SK-N-SH (cell line): ENCODE measurements around the gene FAM162A. TPM values are rescaled to one million over a fixed set of nuclear protein-coding genes. Genes with fewer than 3 reads are reported as not detected.

Experiments used
- CTCF ChIA-PET: fragments of 300-600, 350-600 bp; formaldehyde crosslinking; extraction: SDS; loops from one replicate; lab custom pipeline; 2021; lab: Yijun Ruan, JAX
- POLR2A ChIA-PET: fragments of 350-600 bp; sonication (Branson Sonifier 250); formaldehyde crosslinking; extraction: SDS; loops from one replicate; lab custom pipeline; 2020; ENCODE audit warnings: antibody characterized with exemption, inconsistent platforms; lab: Yijun Ruan, JAX
- DNase-seq: peaks from one replicate; pipeline ENCODE4 v3.0.0; 2012
- H2AFZ ChIP-seq: fragments of 200-600 bp; sonication (generic); 2 replicates; pipeline ENCODE4 v1.8.1; 2016; ENCODE audit warnings: antibody characterized with exemption, mild to moderate bottlenecking, low read depth
- H3F3A ChIP-seq: fragments of 200-600 bp; sonication (generic); replicated peaks from 2 replicates; pipeline ENCODE3; 2016; ENCODE audit warnings: antibody characterized with exemption, mild to moderate bottlenecking; ENCODE audit not compliant: insufficient read depth
- H3K27ac ChIP-seq, 2 experiments: fragments of 200-500 bp in 1 of 2; fragments of 200-600 bp in 1 of 2; sonication (Bioruptor generic) in 1 of 2; sonication (generic), shearing (Covaris generic) in 1 of 2; 2 replicates each; pipeline versions ENCODE4 v1.5.1 to v1.6.1; 2014 to 2016; ENCODE audit warnings: low read depth in 2 of 2, inconsistent platforms in 1 of 2, low read length in 1 of 2, mild to moderate bottlenecking in 1 of 2, mixed read lengths in 1 of 2
- H3K27me3 ChIP-seq: fragments of 200-600 bp; sonication (generic), shearing (Covaris generic); 2 replicates; pipeline ENCODE4 v1.6.1; 2016; ENCODE audit warnings: mixed run types; ENCODE audit not compliant: insufficient read depth
- H3K36me3 ChIP-seq, 2 experiments: fragments of 200-500 bp in 1 of 2; fragments of 200-600 bp in 1 of 2; sonication (Bioruptor generic) in 1 of 2; sonication (generic) in 1 of 2; replicated peaks in 1 of 2; 2 replicates each; pipeline versions ENCODE3 to v1.5.1; 2014 to 2016; ENCODE audit warnings: low read length in 1 of 2, mild to moderate bottlenecking in 1 of 2; ENCODE audit not compliant: insufficient read depth in 2 of 2, control insufficient read depth in 1 of 2
- H3K4me1 ChIP-seq, 2 experiments: fragments of 200-500 bp in 1 of 2; fragments of 200-600 bp in 1 of 2; sonication (Bioruptor generic) in 1 of 2; sonication (generic), shearing (Covaris generic) in 1 of 2; 2 replicates each; pipeline versions ENCODE4 v1.5.1 to v1.6.1; 2014 to 2016; ENCODE audit warnings: low read depth in 1 of 2, low read length in 1 of 2, mixed run types in 1 of 2; ENCODE audit not compliant: insufficient read depth in 2 of 2, control insufficient read depth in 1 of 2
- H3K4me2 ChIP-seq: fragments of 200-600 bp; sonication (generic), shearing (Covaris generic); 2 replicates; pipeline ENCODE4 v1.6.1; 2017; ENCODE audit warnings: mixed run types
- H3K4me3 ChIP-seq, 2 experiments: fragments of 200-500 bp in 1 of 2; fragments of 200-600 bp in 1 of 2; sonication (Bioruptor generic) in 1 of 2; sonication (generic), shearing (Covaris generic) in 1 of 2; 2 replicates each; pipeline versions ENCODE4 v1.5.1 to v1.8.1; 2014 to 2016; ENCODE audit warnings: low read depth in 2 of 2, inconsistent platforms in 1 of 2, low read length in 1 of 2, mild to moderate bottlenecking in 1 of 2, mixed read lengths in 1 of 2, moderate library complexity in 1 of 2
- H3K79me2 ChIP-seq: fragments of 200-600 bp; sonication (generic); 2 replicates; pipeline ENCODE4 v1.8.1; 2017; ENCODE audit warnings: mild to moderate bottlenecking; ENCODE audit not compliant: insufficient read depth
- H3K9ac ChIP-seq: fragments of 200-600 bp; sonication (generic); 2 replicates; pipeline ENCODE4 v1.6.1; 2017; ENCODE audit warnings: mixed run types
- H3K9me2 ChIP-seq: fragments of 200-600 bp; sonication (generic); 2 replicates; pipeline ENCODE4 v1.6.1; 2017; ENCODE audit warnings: mixed run types
- H3K9me3 ChIP-seq: fragments of 200-600 bp; sonication (generic); 2 replicates; pipeline ENCODE4 v1.6.1; 2017; ENCODE audit warnings: mixed run types, mild to moderate bottlenecking, moderate library complexity
- H4K20me1 ChIP-seq: fragments of 200-600 bp; sonication (generic); 2 replicates; pipeline ENCODE4 v1.6.1; 2017; ENCODE audit warnings: mild to moderate bottlenecking, mixed run types; ENCODE audit not compliant: insufficient read depth
- CHD2 ChIP-seq: fragments of 150-350 bp; IDR thresholded peaks from 2 replicates; pipeline ENCODE4 v1.6.1; 2018; ENCODE audit warnings: low read length; ENCODE audit not compliant: partially characterized antibody
- CTCF ChIP-seq: fragments of 200-600 bp; sonication (generic); IDR thresholded peaks from 2 replicates; pipeline ENCODE4 v1.6.1; 2017; ENCODE audit warnings: antibody characterized with exemption, mild to moderate bottlenecking, moderate library complexity
- EP300 ChIP-seq, 2 experiments: IDR thresholded peaks; 2 replicates each; pipeline versions ENCODE4 v1.4.0 to v1.6.1; 2012; ENCODE audit warnings: borderline replicate concordance in 1 of 2, low read depth in 1 of 2, low read length in 1 of 2
- FOXJ3 ChIP-seq: sonication (generic); formaldehyde crosslinking; IDR thresholded peaks from 2 replicates; pipeline ENCODE4 v1.5.1; 2020; ENCODE audit warnings: mild to moderate bottlenecking, missing genetic modification reagents
- GABPA ChIP-seq: IDR thresholded peaks from 2 replicates; pipeline ENCODE4 v1.4.0; 2012; ENCODE audit warnings: low read depth, mild to moderate bottlenecking
- IRF3 ChIP-seq: fragments of 150-350 bp; IDR thresholded peaks from 2 replicates; pipeline ENCODE4 v1.6.1; 2016; ENCODE audit warnings: mild to moderate bottlenecking, low read depth, low read length
- MEF2A ChIP-seq: IDR thresholded peaks from 2 replicates; pipeline ENCODE4 v1.4.0; 2012; ENCODE audit warnings: low read depth, borderline replicate concordance
- NFIC ChIP-seq: IDR thresholded peaks from 2 replicates; pipeline ENCODE4 v1.4.0; 2012; ENCODE audit warnings: borderline replicate concordance
- PBX3 ChIP-seq: IDR thresholded peaks from 2 replicates; pipeline ENCODE4; 2012
- RAD21 ChIP-seq: IDR thresholded peaks from 2 replicates; pipeline ENCODE4 v1.6.1; 2012; ENCODE audit warnings: mild to moderate bottlenecking, low read length
- RCOR1 ChIP-seq: fragments of 150-350 bp; IDR thresholded peaks from 2 replicates; pipeline ENCODE4 v1.6.1; 2017; ENCODE audit warnings: antibody characterized with exemption, low read length
- RFX5 ChIP-seq: IDR thresholded peaks from 2 replicates; pipeline ENCODE4 v1.6.1; 2012; ENCODE audit warnings: mild to moderate bottlenecking, improper control_type of control experiment, low read length
- RXRA ChIP-seq: IDR thresholded peaks from 2 replicates; pipeline ENCODE4 v1.4.0; 2012; ENCODE audit warnings: low read depth, mild to moderate bottlenecking, borderline replicate concordance
- SIN3A ChIP-seq: IDR thresholded peaks from 2 replicates; pipeline ENCODE4 v1.6.1; 2012; ENCODE audit warnings: low read depth, mild to moderate bottlenecking, low read length, moderate library complexity, borderline replicate concordance
- TAF1 ChIP-seq: IDR thresholded peaks from 2 replicates; pipeline ENCODE4 v1.6.1; 2012; ENCODE audit warnings: low read depth, mild to moderate bottlenecking, low read length, moderate library complexity, borderline replicate concordance
- TCF12 ChIP-seq: IDR thresholded peaks from 2 replicates; pipeline ENCODE4 v1.4.0; 2012
- USF1 ChIP-seq: IDR thresholded peaks from 2 replicates; pipeline ENCODE4 v1.4.0; 2012; ENCODE audit warnings: low read depth, borderline replicate concordance
- USF2 ChIP-seq: fragments of 150-350 bp; IDR thresholded peaks from 2 replicates; pipeline ENCODE4 v1.6.1; 2017; ENCODE audit warnings: antibody characterized with exemption, low read length, low read depth, borderline replicate concordance
- YY1 ChIP-seq: IDR thresholded peaks from 2 replicates; pipeline ENCODE4 v1.4.0; 2012; ENCODE audit warnings: low read depth, mild to moderate bottlenecking
- ZBTB33 ChIP-seq: IDR thresholded peaks from 2 replicates; pipeline ENCODE4 v1.4.0; 2012; ENCODE audit warnings: low read depth, borderline replicate concordance
- WGBS: methylation state at CpG from one replicate; pipeline ENCODE4 v1.1.6; 2017; ENCODE audit warnings: low lambda C conversion rate; 5-methylcytosine and 5-hydroxymethylcytosine counted together
- polyA plus RNA-seq, 3 experiments: library from polyadenylated mRNA; depleted of rRNA; stranded (reverse); fragments of >200 nt; gene quantifications; 2 replicates each; pipeline ENCODE4 v1.2.3, GENCODE V29; 2012

The FAM162A gene
- 35.1 and 35.3 TPM in 2 replicates for polyA plus RNA-seq (2012; rRNA removed)
- polyA plus RNA-seq (2012; cell fraction: cytosol; rRNA removed): 44.8 and 68.1 TPM in 2 replicates
- polyA plus RNA-seq (2012; cell fraction: nucleus; rRNA removed): 14.1 and 17.1 TPM in 2 replicates

- Histone ChIP-seq H3F3A (peaks cover 6% of the 10 kb centered on the region), H4K20me1 (no peaks in the 10 kb centered on the region), H3K36me3 (peaks cover 0 to 2% of the 10 kb centered on the region in 2 experiments), H3K79me2 (peaks cover 42% of the 10 kb centered on the region), H3K4me3 (peak within 1 kb of the TSS; percentile 79 to 98), H3K27me3 (no peaks in the 10 kb centered on the region), H2AFZ (peak within 1 kb of the TSS; percentile 98), H3K9me2 (no peaks in the 10 kb centered on the region), H3K27ac (peak within 1 kb of the TSS; percentile 61 to 94), H3K9me3 (no peaks in the 10 kb centered on the region), H3K4me2 (peak within 1 kb of the TSS; percentile 91), H3K4me1 (peaks cover 8 to 9% of the 10 kb centered on the region in 2 experiments; a peak in 3 of 4 replicates), H3K9ac (peak within 1 kb of the TSS; percentile 78)
- POLR2A ChIA-PET: interaction anchor here (0.6 to 2.8 kb wide), 5 partner anchors 9 to 131 kb away, joined by 3 to 21 read pairs (median 6); partner anchors contain the start of genes KPNA1 and WDR5B
- peak; percentile 93 for DNase-seq
- CTCF ChIA-PET: interaction anchor here (0.6 to 2.4 kb wide), 17 partner anchors 9 to 861 kb away, joined by 3 to 20 read pairs (median 4); partner anchors contain the start of genes DTX3L, PARP9, POLQ and WDR5B
- 4% methylated on average over 11 of the region's 52 CpGs for WGBS
- TF ChIP-seq GABPA (no peak), USF1 (peak; percentile 36; the same call in 1 of the 2 replicates), CTCF (peak; percentile 62), RXRA (no peak), MEF2A (no peak), TAF1 (peak; percentile 79), RAD21 (peak; percentile 19; the same call in 1 of the 2 replicates), YY1 (peak; percentile 68), NFIC (no peak), IRF3 (0 out of 2 replicates have a peak, but pooled peaks have one; percentile 2), EP300 (IDR thresholded peaks at IDR 0.05; ENCODE audit: borderline replicate concordance in 1 of 2, low read depth in 1 of 2, low read length in 1 of 2) (no peak; a peak in 1 of 4 replicates), ZBTB33 (no peak), PBX3 (no peak; the same call in 1 of the 2 replicates), FOXJ3 (CRISPR knock-in tag) (no peak), RCOR1 (0 out of 2 replicates have a peak, but pooled peaks have one; percentile 23), TCF12 (peak; percentile 20; the same call in 1 of the 2 replicates), RFX5 (no peak; the same call in 1 of the 2 replicates), CHD2 (peak; percentile 62), USF2 (no peak), SIN3A (peak; percentile 53; the same call in 1 of the 2 replicates)
Observed at GRCh38 chr3:122383771-122384697, at the start of gene FAM162A. Gene FAM162A (plus strand): TSS chr3:122384182. CDS start chr3:122384266, 84 bp downstream.
